ENCODE data around the gene MCC.

- TF ChIP-seq CTCF (IDR thresholded peaks at IDR 0.05), result no peak
- TF ChIP-seq POLR2A (IDR thresholded peaks at IDR 0.05), result no peak
These were observed 422.6 kb downstream of the MCC start for GRCh38 chr5:113065626-113066025.

Measured in thyroid gland (tissue), 4 donors.